HG02588 (cell line): ENCODE data around the gene RPL11.
A peak's percentile ranks its signal among the peaks of the same experiment; 100 is the strongest.
"Not testable (repeated sequence)": the region's sequence is repeated elsewhere in the genome, so short reads cannot be mapped to it uniquely, and the experiment has no call there.

Source experiments
- ATAC-seq: cut with Tn5 transposase; IDR thresholded peaks from one replicate; pipeline ENCODE4 v1.9.1; 2021; ENCODE audit warnings: mild to moderate bottlenecking, moderate library complexity; ENCODE audit not compliant: unreplicated experiment

Gene RPL11

DNA sequence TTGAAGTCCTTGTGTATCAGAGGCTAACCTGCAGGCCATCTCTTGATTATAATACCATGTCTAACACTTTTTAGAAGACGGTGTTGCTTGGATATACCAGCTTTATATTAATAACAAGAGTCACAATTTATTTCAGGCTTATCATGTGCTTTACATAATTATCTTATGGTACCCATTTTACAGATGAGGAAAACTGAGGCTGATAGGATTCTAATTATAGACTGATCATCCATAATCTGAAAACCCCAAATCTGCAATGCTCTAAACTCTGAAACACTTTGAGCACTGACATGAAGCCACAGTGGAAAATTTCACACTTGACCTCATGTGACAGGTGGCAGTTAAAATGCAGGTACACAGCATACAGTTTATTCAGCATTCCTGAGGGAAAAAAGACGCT is 7.2 kb upstream of the RPL11 start:
- no peak for ATAC-seq

DNA sequence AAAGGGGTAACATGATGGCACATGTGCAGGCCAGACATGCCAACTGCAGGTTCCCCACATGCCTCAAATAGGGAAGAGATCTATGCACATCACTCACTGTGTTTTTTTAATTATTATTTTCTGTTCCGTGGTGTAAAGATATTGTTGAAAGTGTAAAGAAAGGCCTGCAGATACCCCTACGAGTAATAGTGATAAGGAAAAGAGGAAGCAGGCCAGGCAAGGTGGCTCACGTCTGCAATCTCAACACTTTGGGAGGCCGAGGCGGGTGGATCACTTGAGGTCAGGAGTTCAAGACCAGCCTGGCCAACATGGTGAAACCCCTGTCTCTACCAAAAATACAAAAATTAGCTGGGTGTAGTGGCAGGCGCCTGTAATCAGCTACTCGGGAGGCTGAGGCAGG is 6.4 kb upstream of the RPL11 start:
- ATAC-seq, result not testable (repeated sequence)

DNA sequence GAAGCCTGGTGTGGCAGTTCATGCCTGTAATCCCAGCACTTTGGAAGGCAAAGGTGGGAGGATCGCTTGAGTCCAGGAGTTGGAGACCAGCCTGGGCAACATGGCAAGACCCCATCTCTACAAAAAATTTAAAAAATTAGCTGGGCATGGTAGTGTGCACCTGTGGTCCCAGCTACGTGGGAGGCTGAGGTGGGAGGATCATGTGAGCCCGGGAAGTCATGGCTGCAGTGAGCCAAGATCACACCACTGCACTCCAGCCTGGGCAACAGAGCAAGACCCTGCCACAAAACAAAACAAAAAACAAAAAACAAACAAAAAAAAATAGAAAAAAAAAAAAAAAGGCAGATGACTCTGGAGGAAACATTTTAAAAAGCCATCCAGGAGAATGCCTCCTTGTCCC is 3.9 kb upstream of the RPL11 start:
- ATAC-seq, result not testable (repeated sequence)

- not testable (repeated sequence) for ATAC-seq
Observed at GRCh38 chr1:23688281-23688680, 3.3 kb upstream of the RPL11 start.

GRCh38 chr1:23692308-23692871 is 784 bp downstream of the RPL11 start:
- ATAC-seq, result no peak

DNA sequence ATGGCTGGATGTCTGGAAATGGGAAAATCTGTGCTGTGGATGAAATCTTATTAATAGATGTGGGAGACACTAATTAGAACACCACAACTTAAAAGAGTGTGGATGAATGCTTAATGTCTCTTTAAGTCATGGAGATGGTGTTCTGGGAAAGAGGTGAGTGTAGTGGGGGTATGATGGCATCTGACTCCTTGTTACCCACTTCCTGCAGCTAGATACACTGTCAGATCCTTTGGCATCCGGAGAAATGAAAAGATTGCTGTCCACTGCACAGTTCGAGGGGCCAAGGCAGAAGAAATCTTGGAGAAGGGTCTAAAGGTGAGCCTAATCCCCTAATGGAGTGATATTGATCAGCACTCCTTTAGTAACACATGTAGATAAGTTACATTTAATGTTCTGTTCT is 2.0 kb downstream of the RPL11 start:
- no peak for ATAC-seq

DNA sequence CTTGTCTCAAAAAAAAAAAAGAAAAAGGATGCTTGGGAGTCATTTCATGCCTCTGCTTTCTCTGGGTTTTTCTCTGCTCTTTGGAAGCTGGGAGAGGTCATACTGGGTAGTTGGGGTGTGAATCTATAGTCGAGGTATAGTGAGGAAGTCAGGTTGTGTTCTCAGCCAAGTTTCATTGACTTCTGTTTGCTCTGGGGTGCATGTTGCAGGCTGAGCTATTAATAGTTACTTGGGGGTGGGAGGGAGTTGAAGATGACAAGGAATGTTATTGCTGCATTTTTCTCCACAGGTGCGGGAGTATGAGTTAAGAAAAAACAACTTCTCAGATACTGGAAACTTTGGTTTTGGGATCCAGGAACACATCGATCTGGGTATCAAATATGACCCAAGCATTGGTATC is 2.8 kb downstream of the RPL11 start:
- no peak for ATAC-seq

DNA sequence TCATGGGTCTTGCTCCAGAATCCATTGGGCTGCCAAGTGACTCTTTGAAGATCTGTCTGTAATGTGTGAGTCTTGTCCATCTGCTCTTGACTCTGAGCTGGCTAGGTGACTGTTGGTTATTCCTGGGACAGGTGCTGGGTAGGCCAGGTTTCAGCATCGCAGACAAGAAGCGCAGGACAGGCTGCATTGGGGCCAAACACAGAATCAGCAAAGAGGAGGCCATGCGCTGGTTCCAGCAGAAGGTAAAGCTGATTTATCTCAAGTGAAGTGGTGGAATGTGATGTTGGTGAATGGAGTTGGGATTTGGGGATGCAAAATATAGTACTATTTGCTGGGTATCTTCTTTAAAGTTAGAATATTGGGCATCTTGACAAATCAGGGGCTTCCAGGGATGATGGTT is 4.1 kb downstream of the RPL11 start:
- no peak for ATAC-seq

DNA sequence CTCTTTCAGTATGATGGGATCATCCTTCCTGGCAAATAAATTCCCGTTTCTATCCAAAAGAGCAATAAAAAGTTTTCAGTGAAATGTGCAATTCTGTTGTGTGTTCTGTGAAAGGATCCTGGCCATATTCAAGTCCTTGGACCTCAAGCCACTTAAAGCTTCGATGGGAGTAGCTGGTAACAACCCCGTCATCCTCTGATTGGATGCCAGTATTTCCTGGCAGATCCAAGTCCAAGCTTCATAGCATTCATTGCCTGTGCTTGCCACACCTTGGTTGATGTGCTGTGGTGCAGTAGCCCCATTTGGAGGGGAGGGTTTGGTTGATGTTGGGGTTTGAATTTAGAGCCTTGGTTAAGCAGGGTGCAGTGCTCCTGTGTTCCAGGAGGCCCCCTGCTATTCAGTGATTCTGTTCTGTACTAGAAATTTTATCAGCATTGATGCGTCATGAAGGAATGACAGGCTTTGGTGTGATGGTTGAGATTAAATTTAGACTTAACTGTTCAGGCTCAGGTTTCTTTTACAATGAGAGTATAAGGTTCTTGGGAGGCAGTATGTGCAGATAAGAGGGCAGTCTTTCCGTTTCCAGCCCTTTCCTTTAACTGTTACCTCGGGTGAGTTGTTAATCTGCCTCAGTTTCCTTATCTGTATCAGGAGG is 4.9 kb downstream of the RPL11 start:
- ATAC-seq, result no peak

GRCh38 chr1:23698466-23698865 is 6.9 kb downstream of the RPL11 start:
- no peak for ATAC-seq

- no peak for ATAC-seq
Observed at GRCh38 chr1:23699280-23700179, 7.9 kb downstream of the RPL11 start.

DNA sequence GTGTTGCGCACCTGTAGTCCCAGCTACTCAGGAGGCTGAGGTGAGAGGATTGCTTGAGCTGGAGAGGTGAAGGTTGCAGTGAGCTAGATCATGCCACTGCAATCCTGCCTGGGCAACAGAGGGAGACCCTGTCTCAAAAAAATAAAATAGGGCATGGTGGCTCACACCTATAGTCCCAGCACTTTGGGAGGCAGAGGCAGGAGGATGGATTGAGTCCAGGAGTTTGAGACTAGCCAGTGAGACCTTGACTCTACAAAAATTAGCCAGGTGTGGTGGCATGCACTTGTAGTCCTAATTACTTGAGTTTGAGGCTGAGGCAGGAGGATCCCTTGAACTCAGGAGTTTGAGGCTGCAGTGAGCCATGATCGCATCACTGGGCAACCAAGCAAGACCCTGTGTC is 9.7 kb downstream of the RPL11 start:
- ATAC-seq, result no peak

DNA sequence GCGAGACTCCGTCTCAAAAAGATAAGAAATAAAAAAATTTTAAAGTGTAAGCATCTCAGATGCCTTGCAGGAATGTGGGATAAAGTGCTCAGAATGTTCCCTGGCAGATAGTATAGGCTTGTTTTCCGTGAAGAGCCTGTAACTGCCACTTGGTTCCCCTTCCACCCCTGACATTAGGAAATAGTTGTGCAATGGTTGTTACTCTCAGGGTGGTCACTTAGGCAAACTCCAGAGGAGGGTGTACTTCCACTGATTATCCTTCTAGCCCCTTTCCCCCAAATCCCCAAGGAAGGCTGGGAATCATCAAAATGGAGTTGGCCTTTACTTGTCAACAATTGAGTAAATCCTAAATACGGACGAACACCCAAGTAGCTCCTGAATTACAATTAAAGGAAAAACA is 10.4 kb downstream of the RPL11 start:
- no peak for ATAC-seq

GRCh38 chr1:23704834-23705495 is 13.4 kb downstream of the RPL11 start:
- no peak for ATAC-seq

DNA sequence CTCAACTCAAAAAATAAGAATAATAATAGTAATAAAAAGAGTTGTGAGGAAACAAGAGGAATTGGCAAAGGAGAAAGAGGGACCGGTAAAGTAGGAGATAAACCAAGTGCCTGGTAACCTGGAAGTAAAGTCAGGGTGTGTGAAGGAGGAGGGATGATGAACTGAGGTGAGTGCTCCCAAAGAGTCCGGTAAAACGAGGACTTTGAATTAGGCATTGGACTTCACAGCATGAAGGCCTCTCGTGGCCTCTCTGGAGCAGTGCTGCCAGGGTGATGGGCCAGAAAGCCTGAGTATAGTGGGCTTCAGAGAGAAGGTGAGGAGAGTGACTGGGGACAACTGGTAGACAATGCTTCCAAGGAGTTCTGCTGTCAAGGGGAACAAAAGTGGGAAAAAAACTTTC is 17.6 kb downstream of the RPL11 start:
- no peak for ATAC-seq

DNA sequence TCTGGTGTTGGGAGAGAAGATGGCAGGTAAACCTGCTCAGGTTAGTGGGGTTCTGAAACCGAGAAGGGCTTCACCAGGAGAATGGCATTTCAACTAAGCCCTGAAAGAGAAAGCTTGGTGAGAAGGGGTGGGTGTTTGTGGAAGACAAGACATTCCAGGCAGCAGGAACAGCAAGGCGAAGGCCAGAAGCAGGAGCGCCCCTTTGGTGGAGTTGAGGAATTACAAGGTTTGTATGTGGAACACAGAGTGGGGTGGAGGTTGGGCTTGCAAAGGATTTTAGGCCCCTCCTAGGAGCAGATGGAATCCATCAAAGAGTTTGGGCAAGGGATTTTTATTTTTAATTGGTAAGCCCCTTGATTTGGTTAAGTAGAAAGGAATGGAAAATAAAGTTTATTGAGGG is 26.9 kb downstream of the RPL11 start:
- no peak for ATAC-seq

GRCh38 chr1:23719162-23719820 is 27.7 kb downstream of the RPL11 start:
- no peak for ATAC-seq

DNA sequence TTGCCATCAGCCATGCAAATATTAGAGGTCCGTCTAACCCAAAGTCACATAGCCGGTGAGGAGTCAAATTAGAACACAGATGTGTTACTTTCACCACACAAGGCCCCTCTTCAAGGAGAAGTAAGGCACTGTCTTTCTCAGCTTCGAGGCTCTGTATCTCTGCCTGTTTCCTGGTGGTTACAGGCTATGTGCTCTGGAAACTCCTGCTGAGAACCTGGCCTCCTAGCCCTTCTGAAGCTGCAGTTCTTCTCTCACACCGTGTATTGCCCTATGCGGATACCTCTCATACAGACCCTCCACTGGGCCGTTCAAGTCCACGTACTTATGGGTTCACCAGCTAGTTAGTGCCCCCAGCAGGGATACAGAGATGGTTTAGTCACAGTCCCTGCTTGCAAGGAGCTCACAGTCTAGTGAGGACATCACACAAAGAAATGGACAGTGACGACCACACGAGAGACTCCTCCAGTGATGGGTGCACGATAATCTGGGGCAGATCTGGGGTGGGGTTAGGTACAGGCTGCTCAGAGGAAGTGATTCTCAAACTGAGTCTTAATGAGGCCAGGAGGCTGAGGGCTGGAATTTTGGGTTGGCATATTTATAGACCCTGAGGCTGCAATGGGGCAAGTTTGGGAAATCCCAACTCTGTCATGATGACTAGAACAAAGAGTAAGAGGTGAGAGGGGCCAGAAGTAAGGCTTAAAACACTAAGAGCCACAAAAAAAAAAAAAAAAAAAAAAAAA is 28.8 kb downstream of the RPL11 start:
- peak; percentile 62 for ATAC-seq

- no peak for ATAC-seq
Observed at GRCh38 chr1:23722652-23723051, 31.0 kb downstream of the RPL11 start.

DNA sequence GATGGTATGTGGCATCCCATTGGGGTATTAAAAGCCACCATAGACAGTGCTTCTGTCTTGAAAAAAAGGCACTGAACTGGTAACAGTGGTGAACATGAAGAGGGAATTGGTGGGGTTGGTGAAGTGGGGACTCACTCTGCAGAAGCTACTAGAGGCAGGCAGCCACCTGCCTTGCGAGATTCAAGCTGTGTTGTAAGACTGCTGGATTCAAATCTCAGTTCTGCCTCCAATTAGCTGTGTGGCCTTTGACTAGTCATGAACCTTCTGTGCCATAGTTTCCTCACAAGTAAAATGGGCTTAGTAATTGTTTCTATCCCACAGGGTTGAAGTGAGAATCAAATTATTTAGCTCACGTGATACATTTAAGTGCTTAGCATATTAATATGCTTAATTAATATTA is 35.1 kb downstream of the RPL11 start:
- no peak for ATAC-seq
